ENCODE data around the gene GFI1B. TPM values are rescaled to one million over a fixed set of nuclear protein-coding genes. Genes with fewer than 3 reads are reported as not detected.
"Not testable (repeated sequence)": the region's sequence is repeated elsewhere in the genome, so short reads cannot be mapped to it uniquely, and the experiment has no call there.

GFI1B gene
- total RNA-seq, 1 experiment from 2014 or later, result not detected

DNA sequence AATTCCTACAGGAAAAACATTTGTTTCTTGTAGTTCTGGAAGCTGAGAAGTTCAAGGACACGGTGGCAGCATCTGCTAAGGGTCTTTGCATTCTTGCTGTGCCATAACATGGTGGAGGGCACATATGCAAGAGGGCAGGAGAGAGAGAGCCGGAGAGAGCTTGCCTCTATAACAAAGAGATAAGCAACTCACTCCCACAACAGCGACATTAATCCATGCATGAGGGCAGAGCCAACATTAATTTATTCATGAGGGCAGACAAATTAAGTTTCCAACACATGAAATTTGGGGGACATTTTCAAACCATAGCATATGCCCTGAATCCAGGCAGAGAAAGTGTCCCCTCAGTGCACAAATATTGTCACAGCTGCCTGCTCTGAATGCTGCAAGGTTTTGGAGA lies 47.9 kb downstream of the GFI1B start:
- H3K27me3 ChIP-seq, result no peaks in the 10 kb centered on the region
- no peaks in the 10 kb centered on the region for H3K36me3 ChIP-seq
- no peak overlapping the region for H3K4me3 ChIP-seq
- no peaks in the 10 kb centered on the region; the same call in 1 of the 2 replicates for H3K9me3 ChIP-seq
- no peak for DNase-seq

DNA sequence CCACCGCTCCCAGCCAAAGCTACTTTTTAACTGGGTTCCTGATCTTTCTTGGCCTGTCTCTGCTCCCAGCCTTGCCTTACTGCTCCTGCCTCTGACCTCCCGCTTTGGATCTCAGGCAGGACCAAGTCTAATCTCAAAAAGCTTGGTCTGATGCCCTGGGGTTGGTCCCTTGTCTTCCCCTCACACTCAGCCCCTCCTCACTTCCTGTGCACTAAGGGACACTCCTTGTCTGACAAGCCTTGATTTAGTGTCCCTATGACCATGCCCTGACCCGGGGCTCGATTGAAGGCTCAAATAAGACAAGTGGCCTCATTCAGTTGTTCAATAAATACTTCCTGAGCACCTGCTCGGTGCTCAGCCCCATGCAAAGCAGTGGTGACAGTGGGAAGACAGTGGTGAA lies 48.6 kb downstream of the GFI1B start:
- Histone ChIP-seq H3K36me3 (peaks cover 3% of the 10 kb centered on the region), H3K9me3 (no peaks in the 10 kb centered on the region; the same call in 1 of the 2 replicates), H3K4me3 (no peak overlapping the region), H3K27me3 (no peaks in the 10 kb centered on the region)
- no peak for DNase-seq

DNA sequence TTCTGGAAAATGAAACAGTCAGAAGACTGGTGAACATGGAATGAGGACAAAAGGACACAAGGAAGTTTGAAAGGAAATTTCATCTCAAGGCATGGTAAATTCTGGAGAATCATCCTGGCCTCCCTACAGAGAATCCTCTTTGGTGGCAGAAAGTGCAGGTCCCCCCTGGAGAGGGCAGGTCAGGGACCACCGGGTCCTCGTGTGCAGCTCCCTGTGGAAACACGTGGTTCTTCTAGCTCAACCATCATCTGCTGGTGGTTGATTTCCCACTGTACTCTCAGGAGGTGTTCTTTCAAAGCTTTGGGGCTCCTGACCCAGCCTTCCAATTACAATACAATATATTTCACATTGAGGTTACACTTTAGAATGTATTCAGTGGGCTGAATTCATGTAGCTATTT lies 49.7 kb downstream of the GFI1B start:
- Histone ChIP-seq H3K27me3 (no peaks in the 10 kb centered on the region), H3K4me3 (no peak overlapping the region), H3K9me3 (no peaks in the 10 kb centered on the region; the same call in 1 of the 2 replicates), H3K36me3 (peaks cover 13% of the 10 kb centered on the region)
- no peak for DNase-seq

DNA sequence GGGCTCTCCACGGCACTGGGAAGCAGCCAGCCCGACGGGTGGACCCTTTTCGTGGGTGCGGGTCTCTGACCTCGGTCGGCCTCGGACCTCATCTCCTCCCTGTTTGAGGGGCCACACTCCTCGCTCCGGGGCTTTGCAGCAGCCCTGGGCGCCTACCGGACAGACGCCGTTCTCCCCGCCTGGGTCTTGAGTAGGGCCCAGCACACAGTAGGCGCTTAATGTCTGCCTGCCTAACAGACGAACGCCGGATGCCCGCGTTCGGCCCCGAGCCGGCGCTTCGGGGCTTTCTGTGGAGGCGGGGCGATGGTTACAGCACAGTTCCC lies 51.5 kb downstream of the GFI1B start:
- Histone ChIP-seq H3K4me3 (peak overlapping the region; percentile 94), H3K27me3 (no peaks in the 10 kb centered on the region), H3K36me3 (peaks cover 16% of the 10 kb centered on the region), H3K9me3 (no peaks in the 10 kb centered on the region; the same call in 1 of the 2 replicates)
- no peak for DNase-seq

DNA sequence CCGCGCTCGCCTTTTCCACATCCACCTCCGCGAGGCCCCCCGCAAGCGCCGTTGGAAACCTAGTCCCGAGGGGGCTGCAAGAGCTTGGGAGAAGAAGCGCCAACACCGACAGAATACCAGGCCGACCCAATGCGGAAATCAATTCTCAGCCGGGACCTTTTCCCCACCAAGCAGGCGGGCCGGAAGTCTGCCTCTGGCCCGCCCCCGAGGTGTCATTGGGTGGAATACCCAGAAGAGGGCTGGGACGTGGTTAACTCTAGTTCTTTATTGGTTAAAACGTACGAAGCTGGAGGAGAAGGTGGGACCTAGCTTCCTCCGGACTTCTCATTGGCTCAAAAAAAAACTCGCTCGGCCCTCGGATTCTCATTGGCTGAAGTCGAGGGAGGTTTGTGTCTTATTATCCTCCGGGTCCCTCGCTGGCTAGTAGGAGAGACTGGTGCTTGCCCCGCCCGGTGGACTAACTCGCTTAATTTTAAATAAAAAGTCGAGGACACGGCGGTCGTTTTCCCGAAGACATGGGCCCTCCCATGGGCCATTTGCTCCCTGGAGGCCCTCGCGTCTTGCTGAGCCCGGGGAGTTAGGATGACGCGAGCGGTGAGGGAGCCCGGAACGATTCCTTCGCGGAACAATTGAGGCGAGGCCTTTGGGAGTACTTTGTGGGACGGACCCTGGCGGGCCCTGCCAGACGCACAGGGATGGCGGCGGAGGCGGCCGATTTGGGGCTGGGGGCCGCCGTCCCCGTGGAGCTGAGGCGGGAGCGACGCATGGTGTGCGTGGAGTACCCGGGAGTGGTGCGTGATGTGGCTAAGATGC lies 52.0 kb downstream of the GFI1B start, which contains the start of gene GTF3C5:
Gene GTF3C5, plus strand, starts transcription at position 681 of the 813 bp plus-strand sequence. Its CDS starts 15 bp downstream, at position 696.
- DNase-seq, result peak; percentile 93
- Histone ChIP-seq H3K27me3 (no peaks in the 10 kb centered on the region), H3K36me3 (peaks cover 16% of the 10 kb centered on the region), H3K4me3 (peak within 1 kb of the TSS; percentile 94), H3K9me3 (no peaks in the 10 kb centered on the region; the same call in 1 of the 2 replicates)

DNA sequence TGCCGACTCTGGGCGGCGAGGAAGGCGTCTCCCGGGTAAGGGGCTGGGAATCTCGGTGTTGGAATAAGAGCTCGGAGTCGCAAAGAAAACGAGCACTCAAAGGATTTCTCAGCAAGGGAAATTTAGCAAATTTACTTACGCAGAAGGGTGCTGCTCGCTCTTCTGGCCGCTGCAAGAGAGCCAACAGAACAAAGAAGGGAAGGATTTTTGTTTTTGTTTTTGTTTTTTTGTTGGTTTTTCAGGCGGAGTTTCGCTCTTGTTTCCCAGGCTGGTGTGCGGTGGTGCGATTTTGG lies 52.6 kb downstream of the GFI1B start:
- Histone ChIP-seq H3K36me3 (peaks cover 16% of the 10 kb centered on the region), H3K9me3 (no peaks in the 10 kb centered on the region; the same call in 1 of the 2 replicates), H3K4me3 (peak overlapping the region; percentile 94), H3K27me3 (no peaks in the 10 kb centered on the region)
- no peak for DNase-seq

DNA sequence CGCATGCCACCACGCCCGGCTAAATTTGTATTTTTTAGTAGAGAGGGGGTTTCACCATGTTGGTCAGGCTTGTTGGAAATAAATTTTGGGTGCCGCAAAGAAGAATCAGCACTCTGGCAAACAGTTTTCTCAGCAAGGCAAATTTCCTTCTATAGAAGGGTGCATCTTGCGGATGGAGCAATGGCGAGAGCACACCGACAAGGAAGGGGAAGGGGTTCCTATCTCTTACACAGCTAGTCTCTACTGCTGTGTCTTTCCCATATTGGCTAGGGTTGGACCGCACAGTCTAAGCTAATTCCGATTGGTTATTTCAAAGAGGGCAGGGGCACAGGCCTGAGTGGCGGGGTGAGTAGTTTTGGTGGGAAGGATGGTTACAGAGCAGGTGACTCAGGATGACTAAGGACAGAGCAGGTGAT lies 53.0 kb downstream of the GFI1B start:
- Histone ChIP-seq H3K9me3 (no peaks in the 10 kb centered on the region; the same call in 1 of the 2 replicates), H3K4me3 (peak overlapping the region; percentile 94), H3K36me3 (peaks cover 16% of the 10 kb centered on the region), H3K27me3 (no peaks in the 10 kb centered on the region)
- DNase-seq, result no peak

DNA sequence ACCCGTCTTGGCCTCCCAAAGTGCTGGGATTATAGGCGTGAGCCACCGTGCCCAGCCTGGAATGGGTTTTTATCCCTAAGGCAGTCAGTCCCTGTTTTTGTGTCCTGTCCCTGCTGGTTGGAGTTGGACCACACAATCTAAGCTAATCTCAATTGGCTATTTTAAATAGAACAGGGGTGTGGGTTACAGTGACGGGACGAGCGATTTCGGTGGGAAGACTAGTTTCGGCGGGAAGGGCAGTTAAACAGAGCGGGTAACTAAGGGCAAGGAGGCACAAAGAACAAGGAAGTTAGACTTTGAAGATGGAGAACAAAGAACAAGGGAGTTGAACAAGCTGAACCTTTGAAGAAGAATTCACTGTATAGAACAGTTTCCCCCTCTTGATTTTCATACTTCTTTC lies 53.7 kb downstream of the GFI1B start:
- H3K36me3 ChIP-seq, result peaks cover 16% of the 10 kb centered on the region
- H3K9me3 ChIP-seq, result no peaks in the 10 kb centered on the region; the same call in 1 of the 2 replicates
- DNase-seq, result no peak
- H3K27me3 ChIP-seq, result no peaks in the 10 kb centered on the region
- peak overlapping the region; percentile 94; the same call in 1 of the 2 replicates for H3K4me3 ChIP-seq

DNA sequence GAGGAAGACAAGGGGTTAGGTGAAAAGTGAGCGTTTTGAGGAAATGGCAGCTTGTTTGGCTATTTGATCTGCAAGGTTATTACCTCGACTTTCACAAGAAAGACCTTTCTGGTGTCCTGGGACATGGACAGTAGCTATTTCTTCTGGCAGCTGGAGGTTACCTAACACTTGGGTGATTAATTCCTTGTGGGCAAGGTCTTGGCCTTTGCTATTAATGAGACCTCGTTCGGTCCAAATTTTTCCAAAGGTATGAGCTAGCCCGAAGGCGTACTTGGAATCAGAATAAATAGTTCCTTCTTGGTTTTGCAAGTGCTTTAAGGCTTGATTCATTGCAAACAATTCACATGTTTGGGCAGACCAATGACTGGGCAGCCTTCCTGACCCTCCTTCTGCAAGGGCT lies 57.2 kb downstream of the GFI1B start:
- Histone ChIP-seq H3K36me3 (peaks cover 19% of the 10 kb centered on the region), H3K4me3 (no peak overlapping the region), H3K9me3 (no peaks in the 10 kb centered on the region; the same call in 1 of the 2 replicates), H3K27me3 (no peaks in the 10 kb centered on the region)
- no peak for DNase-seq

DNA sequence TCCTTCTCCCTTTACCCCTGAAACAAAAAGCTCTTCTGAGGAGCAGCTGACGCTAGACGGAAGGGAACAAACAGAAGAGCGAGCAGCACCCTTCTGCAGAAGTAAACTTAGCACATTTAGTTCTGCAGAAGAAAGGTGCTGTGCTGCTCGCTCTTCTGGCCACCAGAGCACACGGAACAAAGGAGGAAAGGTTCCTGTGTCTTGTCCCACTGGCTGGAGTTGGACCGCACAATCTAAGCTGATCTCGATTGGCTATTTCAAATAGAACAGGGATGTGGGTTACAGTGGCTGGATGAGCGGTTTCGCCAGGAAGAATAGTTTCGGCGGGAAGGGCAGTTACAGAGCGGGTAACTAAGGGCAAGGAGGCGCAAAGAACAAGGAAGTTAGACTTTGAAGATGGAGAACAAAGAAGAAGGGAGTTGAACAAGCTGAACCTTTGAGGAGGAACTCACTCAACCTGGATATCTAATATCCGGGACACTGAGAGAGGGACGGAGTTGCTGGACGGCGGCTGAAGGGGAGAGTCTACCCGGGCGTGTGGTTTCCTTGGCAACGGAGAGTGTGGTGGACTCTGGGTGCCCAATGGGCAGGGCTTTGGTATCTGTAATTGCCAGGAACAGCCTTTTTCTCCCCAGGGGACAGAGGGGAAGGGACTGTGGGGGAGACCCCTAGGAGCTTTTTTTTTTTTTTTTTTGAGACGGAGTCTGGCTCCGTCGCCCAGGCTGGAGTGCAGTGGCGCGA lies 59.5 kb downstream of the GFI1B start:
- Histone ChIP-seq H3K4me3 (no peak overlapping the region), H3K9me3 (no peaks in the 10 kb centered on the region), H3K27me3 (no peaks in the 10 kb centered on the region), H3K36me3 (peaks cover 18% of the 10 kb centered on the region)
- no peak for DNase-seq

DNA sequence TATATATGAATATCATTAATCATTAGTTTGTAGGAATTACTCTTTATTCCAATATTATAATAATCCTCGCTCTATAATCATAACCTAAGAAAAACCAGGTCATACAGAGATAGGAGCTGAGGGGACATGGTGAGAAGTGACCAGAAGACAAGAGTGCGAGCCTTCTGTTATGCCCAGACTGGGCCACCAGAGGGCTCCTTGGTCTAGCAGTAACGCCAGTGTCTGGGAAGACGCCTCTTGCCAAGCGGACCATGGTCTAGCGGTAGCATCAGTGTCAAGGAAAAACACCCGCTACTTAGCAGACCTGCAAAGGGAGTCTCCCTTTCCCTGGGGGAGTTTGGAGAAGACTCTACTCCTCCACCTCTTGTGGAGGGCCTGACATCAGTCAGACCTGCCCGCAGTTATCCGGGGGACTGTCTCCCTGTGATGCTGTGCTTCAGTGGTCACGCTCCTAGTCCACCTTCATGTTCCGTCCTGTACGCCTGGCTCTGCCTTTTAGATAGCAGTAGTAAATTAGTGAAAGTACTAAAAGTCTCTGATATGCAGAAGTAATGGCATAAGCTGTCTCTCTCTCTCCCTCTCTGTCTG lies 62.5 kb downstream of the GFI1B start:
- H3K9me3 ChIP-seq, H3K27me3 ChIP-seq, H3K4me3 ChIP-seq: not testable (repeated sequence)
- peaks cover 33% of the 10 kb centered on the region for H3K36me3 ChIP-seq
- DNase-seq, result peak; percentile 43

Other genes with a start within 250 kb of the GFI1B start
- gene AK8, start 100.4 kb upstream of the GFI1B start, total RNA-seq (2014; rRNA removed; shearing (Covaris generic); ENCODE audit: low replicate concordance), result 0.15 and 1.9 TPM in 2 replicates
- 2.4 and 7.0 TPM in 2 replicates for gene SPACA9, start 99.8 kb upstream of the GFI1B start, total RNA-seq (2014; rRNA removed; shearing (Covaris generic); ENCODE audit: low replicate concordance)
- gene TSC1, start 34.1 kb upstream of the GFI1B start, total RNA-seq (2014; rRNA removed; shearing (Covaris generic); ENCODE audit: low replicate concordance), result 6.5 and 15.3 TPM in 2 replicates
- 40.1 and 58.0 TPM in 2 replicates for gene GTF3C5, start 52.3 kb downstream of the GFI1B start, total RNA-seq (2014; rRNA removed; shearing (Covaris generic); ENCODE audit: low replicate concordance)
- 1.0 TPM in 1 of 2 replicates, not detected in the other for gene CEL, start 83.3 kb downstream of the GFI1B start, total RNA-seq (2014; rRNA removed; shearing (Covaris generic); ENCODE audit: low replicate concordance)
- gene RALGDS, start 142.5 kb downstream of the GFI1B start, total RNA-seq (2014; rRNA removed; shearing (Covaris generic); ENCODE audit: low replicate concordance), result 21.4 and 22.8 TPM in 2 replicates
- 7.2 and 7.6 TPM in 2 replicates for gene GBGT1, start 185.2 kb downstream of the GFI1B start, total RNA-seq (2014; rRNA removed; shearing (Covaris generic); ENCODE audit: low replicate concordance)
- gene OBP2B, start 230.6 kb downstream of the GFI1B start, total RNA-seq (2014; rRNA removed; shearing (Covaris generic); ENCODE audit: low replicate concordance), result not detected in 2 replicates